Skeletal muscle cell (primary cell): ENCODE results near the gene NKG7.

ENCODE experiments used
- DNase-seq: peaks from one replicate; pipeline ENCODE4 v3.0.0-alpha.2; 2010; ENCODE audit warnings: low read depth
- H3K4me3 ChIP-seq: 2 replicates; pipeline ENCODE4 v1.5.1; 2011; ENCODE audit warnings: low read depth, mild to moderate bottlenecking, control low read depth, low read length, moderate library complexity

NKG7 gene

DNA sequence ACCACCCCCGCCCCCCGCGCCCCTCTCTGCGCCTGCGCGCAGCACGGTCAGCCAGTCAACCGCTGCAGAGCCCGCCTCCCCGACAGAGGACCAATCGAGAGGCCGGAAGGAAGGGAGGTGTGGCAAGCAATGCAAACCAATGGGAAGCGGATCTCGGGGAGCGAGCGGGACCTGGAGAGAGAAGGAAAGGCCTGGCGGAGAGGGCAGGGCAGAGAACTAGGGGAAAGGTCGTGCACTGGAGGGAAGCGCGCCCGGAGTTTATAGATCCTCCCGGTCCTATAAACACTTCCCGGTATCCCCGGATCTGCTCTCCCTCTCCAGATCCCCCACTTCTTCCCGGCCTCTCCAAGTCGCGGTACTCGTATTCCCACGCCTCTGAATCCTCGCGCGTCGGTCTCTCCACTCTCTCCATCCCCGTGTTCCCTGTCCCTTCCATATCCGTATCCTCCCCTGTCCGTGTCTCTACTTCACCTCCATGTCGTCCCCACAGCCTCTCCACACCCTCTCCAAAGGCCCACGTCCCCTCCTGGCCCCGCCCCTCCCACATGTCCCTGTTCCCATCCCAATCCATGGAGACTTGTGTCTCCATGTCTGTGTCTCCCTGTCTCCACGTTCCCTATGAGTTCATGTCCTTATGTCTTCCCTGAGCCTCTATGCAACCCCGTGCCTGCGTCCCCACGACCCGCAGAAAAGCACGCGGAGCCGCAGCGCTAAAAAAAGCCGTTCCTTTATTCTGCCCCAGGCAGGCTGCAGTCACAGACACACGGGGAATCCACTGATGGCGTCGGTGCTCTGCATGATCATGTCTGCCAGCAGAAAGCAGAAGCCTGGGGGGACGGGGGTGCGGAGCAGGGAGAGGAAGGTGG, 5.8 kb downstream of the NKG7 start:
- peak; percentile 94 for DNase-seq
- peak overlapping the region; percentile 94 for H3K4me3 ChIP-seq

- no peak for DNase-seq
- H3K4me3 ChIP-seq, result peak within 1 kb of the TSS; percentile 94
These were observed 6.5 kb downstream of the NKG7 start, which contains the start of gene ETFB for GRCh38 chr19:51365965-51366388. Gene ETFB (minus strand): TSS chr19:51366388. CDS start chr19:51366326, 62 bp downstream.

GRCh38 chr19:51365211-51365964, 7.1 kb downstream of the NKG7 start:
- DNase-seq, result no peak
- H3K4me3 ChIP-seq, result peak overlapping the region; percentile 94

GRCh38 chr19:51364200-51365106, 8.0 kb downstream of the NKG7 start:
- no peak for DNase-seq
- H3K4me3 ChIP-seq, result no peak overlapping the region

DNA sequence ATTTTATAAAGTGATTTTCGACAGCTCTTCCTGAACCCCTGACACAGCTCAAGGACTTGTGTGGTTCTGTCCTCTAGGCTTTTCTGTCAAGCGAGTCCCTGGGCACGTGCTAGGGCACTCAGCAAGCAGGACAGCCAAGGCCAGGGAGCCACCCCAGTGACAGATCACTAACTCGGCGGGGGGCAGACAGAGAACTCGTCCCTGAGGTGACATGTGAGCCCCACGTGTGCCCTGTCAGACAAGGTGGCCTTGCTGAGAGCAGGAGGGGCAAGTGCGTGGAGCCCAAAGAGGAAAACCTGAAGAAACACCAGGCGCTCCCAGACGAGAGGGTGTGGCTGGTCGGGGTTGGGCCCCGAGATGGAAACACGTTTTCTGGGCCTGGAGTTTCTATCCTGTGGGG, 11.2 kb downstream of the NKG7 start:
- H3K4me3 ChIP-seq, result no peak overlapping the region
- DNase-seq, result no peak

GRCh38 chr19:51359294-51359693, 13.2 kb downstream of the NKG7 start:
- peak; percentile 90 for DNase-seq
- no peak overlapping the region for H3K4me3 ChIP-seq

GRCh38 chr19:51357952-51358351, 14.5 kb downstream of the NKG7 start:
- H3K4me3 ChIP-seq, result no peak overlapping the region
- no peak for DNase-seq

DNA sequence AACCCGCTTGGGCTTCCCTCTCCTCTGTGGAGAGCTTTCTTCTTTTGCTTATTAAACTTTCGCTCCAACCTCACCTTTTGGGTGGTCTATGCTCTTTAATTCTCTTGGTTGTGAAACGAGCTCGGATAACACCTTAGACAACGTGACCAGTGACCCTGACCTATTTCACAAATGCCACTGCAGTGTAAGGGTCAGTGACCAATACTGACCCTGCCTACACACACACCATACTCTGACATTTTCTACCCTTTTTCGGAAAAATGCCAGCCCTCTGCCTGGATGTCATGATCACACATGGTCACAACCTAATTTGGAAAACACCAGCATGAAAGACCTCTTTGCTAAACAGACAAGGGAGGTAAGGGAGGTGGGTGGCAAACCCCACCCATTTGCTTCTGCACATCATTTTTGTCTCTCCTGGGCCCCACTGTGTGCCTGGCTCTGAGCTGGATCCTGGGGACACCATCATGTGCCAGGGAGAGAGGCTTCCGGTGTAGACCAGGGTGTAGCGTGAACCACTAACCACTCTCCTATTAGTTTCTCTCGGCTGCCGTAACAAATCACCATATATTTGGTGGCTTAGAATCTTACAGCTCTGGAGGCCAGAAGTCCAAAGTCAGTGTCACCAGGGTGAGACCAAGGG, 16.2 kb downstream of the NKG7 start:
- H3K4me3 ChIP-seq, result no peak overlapping the region
- DNase-seq, result no peak

DNA sequence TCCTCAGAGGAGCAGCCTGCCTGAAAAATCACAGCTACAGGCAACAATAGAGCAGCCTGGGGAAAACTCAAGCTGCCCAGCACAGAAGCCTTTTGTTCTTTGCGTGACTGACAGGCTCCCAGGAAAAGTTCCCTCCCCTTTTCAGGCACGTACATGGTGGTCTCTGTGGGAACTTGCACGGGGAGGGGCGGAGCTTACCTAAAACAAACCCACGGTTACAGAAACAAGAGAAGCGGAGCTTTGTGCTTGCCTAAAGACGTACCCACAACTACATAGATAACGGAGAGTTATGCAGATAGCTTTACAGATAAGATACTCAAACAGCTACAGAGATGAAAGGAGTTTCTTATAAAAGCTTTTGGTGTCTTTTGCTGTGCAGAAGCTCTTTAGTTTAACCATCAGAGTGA, 17.7 kb downstream of the NKG7 start:
- H3K4me3 ChIP-seq, result no peak overlapping the region
- no peak for DNase-seq

DNA sequence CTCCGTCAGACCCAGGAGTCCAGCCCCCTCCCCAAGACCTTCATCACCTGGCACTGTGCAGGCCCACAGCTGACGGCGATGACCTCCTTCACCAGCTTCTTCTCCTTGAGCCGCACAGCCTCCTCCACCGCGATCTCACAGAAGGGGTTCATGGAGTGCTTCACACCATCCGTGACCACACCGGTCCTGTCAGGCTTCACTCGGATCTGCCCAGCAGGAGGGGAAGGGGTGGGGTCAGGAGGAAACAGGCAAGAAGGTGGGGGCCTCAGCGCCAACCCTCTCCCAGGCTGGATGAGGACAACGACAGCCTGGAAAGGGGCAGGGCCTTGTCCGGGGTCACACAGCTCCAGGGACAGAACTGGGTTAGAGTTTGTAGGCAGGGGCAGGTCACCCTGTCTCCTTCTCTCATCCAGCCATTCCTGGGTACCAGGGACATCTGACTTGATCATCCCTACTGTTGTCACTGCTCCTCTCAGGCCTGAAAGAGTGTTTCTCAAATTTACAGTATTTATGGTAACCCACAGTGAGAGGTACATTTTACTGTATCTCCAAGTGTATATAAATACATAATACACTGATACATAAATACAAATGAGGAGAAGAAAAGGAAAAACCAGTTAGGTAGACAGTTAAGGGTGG, 18.2 kb downstream of the NKG7 start:
- DNase-seq, result no peak
- H3K4me3 ChIP-seq, result no peak overlapping the region

GRCh38 chr19:51352783-51353360, 19.6 kb downstream of the NKG7 start:
- H3K4me3 ChIP-seq, result no peak overlapping the region
- no peak for DNase-seq

DNA sequence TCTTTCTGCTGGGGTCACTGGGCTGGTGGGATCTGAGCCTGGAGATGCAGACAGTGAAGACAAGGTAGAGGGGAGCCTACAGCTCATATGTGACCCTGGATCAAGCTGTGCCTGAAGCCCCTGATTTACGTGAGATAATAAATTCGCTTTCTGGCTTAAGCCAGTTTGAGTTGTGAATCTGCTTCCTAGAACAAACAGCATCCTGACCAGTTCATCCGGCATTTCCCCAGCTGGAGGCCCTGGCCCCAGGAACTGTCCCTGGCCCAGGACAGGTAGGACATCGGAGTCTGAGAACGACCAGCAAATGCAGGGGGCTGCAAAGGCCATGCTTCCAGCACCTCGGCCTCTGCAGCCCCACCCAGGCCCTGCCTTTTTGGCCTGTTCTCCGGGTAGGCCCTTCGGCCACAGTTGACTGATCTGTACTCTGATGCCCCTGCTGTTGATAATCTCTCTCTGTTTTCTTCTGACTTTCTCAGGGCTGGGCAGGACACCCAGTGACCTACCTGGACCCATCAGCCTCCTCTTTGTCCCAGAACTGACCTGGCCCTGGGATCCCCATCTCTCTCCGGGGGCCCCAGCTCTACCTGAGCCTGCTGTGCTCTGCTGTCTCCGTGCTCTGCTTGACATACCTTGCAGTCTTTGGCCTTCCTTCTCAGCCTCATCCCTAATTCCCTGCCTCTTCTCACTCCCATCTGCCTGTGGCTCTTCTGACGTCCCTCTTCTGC, 21.0 kb downstream of the NKG7 start:
- DNase-seq, result no peak
- no peak overlapping the region for H3K4me3 ChIP-seq

DNA sequence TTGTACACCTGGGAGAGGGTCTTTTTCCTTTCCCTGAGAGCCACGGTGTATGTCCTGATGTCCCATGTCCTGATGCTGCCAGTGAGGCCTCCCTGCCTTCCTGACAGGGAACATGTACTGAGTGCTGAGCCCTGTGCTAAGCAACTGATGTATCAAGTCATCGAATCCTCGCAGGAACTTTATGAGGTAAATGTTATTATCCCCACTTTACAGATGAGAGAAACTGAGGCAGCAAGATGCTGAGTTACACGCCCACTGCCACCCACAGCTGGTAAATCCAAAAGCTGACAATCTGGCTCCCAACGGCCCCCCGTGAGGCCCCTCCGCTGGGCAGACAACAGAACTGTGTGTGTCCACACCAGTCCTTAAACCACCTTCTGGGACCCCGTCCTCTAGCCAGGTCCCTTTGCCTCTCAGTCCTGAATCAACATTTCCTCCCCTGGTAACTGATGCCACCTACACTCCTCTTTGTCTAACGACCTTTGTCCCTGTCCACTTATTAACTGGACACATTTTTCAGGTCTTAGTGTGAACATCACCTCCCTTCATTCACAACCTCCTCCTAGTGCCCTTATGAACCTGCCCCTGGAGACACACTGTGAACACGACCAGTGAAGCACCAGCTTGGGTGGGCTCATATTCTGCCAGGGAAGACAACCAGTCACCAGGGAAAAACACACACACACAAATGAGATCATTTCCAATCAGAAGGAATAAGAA, 25.1 kb downstream of the NKG7 start:
- no peak for DNase-seq
- H3K4me3 ChIP-seq, result no peak overlapping the region

GRCh38 chr19:51346742-51347141, 25.7 kb downstream of the NKG7 start:
- no peak overlapping the region for H3K4me3 ChIP-seq
- no peak for DNase-seq

GRCh38 chr19:51345076-51345620, 27.3 kb downstream of the NKG7 start:
- H3K4me3 ChIP-seq, result no peak overlapping the region
- no peak for DNase-seq

DNA sequence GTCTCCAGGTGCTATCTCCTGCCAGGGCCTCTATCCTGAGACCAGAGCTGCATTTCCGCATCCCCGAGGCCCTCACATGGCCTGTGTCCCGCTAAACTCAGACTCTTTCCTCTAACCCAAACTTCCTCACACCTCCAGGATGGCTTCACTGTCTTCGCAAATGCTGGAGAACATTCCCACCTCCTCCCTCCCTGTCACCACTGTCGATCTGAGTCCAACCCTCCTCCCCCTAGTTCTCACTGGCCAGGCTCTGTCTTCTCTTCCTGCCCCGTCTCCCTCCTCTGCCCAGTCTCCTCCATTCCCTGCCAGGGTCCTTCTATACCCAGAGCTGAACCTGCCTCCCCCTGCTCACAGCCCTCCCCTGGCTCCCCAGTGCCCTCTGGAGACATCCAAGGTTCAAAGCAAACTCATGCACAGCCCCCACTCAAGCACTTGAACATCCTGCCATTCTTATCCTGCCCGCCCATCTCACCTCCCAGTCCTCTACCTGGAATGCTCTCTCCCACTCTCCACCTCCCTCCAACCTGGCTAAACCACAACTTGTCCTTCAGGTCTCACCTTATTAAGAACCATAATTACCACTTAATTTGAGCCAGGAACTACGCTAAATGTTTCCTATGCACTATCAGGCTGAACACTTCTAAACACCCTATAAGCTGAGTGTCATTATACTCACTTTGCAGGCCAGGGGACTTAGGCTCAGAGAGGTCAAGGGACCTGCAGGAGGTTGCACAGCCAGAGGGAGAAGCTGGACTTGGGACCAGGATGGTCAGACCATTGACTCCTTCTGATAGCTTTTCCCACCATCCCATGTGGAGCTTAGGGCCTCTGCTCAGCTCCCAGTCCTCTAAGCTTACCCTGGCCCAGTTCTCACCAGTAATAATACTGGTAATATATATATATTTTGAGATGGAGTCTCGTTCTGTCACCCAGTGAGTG, 29.6 kb downstream of the NKG7 start:
- H3K4me3 ChIP-seq, result no peak overlapping the region
- no peak for DNase-seq
